Measurements from ENCODE around the gene RNASEL.
"Not testable (repeated sequence)": the region's sequence is repeated elsewhere in the genome, so short reads cannot be mapped to it uniquely, and the experiment has no call there.

The RNASEL gene

GRCh38 chr1:182560392-182560984, 28.6 kb downstream of the RNASEL start:
- no peak for DNase-seq

- no peak for DNase-seq
These were observed 32.8 kb downstream of the RNASEL start for GRCh38 chr1:182556279-182556678.

- DNase-seq = no peak
These were observed 33.6 kb downstream of the RNASEL start for GRCh38 chr1:182555493-182555892.

- DNase-seq = no peak
These were observed 36.5 kb downstream of the RNASEL start for GRCh38 chr1:182552527-182552926.

GRCh38 chr1:182549811-182550210, 39.2 kb downstream of the RNASEL start:
- DNase-seq = no peak

GRCh38 chr1:182549346-182549745, 39.7 kb downstream of the RNASEL start:
- no peak for DNase-seq

GRCh38 chr1:182533896-182534295, 55.2 kb downstream of the RNASEL start:
- no peak for DNase-seq

- not testable (repeated sequence) for DNase-seq
These were observed 60.9 kb downstream of the RNASEL start for GRCh38 chr1:182528206-182528605.

- DNase-seq = no peak
These were observed 61.4 kb downstream of the RNASEL start for GRCh38 chr1:182527680-182528079.

- no peak for DNase-seq
These were observed 63.7 kb downstream of the RNASEL start for GRCh38 chr1:182525342-182525741.

Data from hematopoietic multipotent progenitor cell treated with erythropoietin and hydrocortisone succinate and interleukin-3 and kit ligand, for 8 days (in vitro differentiated cells).